Measurements from ENCODE around the gene DES.
"Not testable (repeated sequence)": the region's sequence is repeated elsewhere in the genome, so short reads cannot be mapped to it uniquely, and the experiment has no call there.

The DES gene

DNA sequence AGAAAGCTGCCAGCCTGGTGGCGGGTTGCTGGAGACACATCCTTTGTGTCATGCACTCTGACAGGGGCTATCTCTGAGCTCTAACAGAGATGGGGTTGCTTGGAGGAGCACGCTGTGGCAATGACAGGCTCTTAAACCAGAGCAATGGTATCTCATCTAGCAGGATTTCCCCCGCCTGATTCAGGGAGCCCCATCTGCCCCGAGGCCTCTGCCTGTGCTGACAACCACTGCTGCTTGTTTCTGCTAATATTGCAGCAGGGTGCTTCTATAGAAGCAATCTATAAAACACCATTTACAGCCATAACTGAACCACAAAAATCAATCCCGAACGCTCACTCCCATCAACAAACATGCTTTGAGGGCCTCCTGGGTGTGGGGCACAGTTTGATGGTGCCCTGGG, 17.6 kb upstream of the DES start:
- no peak for DNase-seq

GRCh38 chr2:219401606-219402005, 16.6 kb upstream of the DES start:
- no peak for DNase-seq

- peak; percentile 22 to 53 (median 41) for DNase-seq
Measured at GRCh38 chr2:219402665-219403515, 15.3 kb upstream of the DES start.

- DNase-seq, result no peak
Measured at GRCh38 chr2:219403861-219404260, 14.3 kb upstream of the DES start.

- DNase-seq, result no peak
Measured at GRCh38 chr2:219404291-219404910, 13.8 kb upstream of the DES start.

DNA sequence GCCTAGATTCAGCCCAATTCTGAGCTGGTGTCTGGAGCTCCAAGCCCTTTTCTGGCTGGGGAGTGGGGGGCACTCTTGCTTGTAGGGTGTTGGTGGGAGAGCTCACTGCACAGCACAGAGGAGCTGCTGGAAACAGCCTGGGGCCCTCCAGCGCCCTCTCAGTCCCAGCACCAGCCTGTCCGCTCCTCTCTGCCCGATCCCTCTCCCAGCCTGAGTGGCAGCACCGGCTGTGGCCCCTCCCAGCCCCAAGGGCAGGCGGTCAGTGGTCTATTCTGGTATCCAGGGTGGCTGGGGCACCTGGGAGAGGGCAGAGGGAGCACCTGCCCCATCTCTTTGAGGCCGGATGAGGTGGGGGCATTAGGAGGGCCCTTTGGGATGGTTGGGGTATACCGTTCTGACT, 13.2 kb upstream of the DES start:
- no peak for DNase-seq

DNA sequence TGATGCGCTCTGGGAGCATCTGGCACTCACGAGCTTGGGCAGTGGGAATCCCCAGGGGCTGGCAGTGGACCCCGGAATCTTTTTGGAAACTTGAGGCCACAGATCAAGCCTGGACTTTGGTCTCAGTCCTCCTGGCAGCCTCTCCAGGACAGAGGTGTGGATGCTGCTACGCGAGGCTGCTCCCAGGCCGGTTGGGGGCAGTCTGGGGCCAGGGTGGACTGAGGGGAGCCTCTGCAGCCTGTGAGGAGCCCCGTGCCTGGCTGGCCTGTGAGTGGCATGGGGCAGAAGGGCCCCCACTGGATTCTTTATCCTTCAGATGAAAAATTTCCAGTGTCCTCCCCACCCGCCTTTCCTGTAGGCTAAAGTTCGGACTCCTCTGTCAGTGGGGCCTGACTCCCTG, 12.7 kb upstream of the DES start:
- DNase-seq, result no peak

GRCh38 chr2:219405958-219406860, 12.0 kb upstream of the DES start:
- no peak for DNase-seq

DNA sequence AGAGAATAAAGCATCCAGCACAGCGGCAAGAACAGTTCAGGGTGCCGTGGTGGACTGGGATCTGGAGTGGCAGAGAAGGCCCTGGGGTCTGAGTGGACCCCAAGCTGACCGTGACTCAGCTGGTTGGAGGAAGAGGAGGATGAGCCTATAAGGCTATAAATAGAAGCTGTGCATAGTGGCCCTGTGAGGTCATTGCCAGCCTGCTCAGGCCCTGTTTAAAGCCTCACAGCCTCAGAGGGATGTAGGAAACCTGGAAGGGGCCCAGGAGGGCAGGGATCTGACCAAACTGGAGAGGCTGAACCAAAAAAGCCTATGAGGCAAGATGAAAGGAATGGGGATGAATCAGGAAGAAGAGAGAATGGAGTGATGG, 11.3 kb upstream of the DES start:
- DNase-seq, result no peak

GRCh38 chr2:219407343-219407742, 10.8 kb upstream of the DES start:
- DNase-seq, result not testable (repeated sequence)

DNA sequence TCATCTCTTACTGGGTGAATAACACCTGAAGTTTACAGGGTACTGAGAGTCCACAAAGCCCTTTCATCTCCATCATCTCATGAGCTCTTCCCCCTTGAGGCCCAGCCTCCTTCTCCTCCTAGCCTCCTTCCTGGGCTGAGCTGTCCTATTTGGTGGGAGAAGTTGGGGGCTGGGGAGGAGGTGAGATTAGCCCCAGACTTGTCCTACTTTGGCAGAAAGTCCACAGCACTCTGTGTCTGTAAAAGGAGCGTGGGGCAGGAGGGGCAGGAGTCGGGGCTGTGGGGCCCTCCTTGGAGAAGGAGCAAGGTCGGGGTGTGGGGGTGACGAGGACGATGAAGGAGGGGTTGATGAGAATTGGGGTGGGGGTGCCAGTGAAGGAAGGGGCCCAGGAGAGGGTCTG, 10.0 kb upstream of the DES start:
- DNase-seq, result no peak

DNA sequence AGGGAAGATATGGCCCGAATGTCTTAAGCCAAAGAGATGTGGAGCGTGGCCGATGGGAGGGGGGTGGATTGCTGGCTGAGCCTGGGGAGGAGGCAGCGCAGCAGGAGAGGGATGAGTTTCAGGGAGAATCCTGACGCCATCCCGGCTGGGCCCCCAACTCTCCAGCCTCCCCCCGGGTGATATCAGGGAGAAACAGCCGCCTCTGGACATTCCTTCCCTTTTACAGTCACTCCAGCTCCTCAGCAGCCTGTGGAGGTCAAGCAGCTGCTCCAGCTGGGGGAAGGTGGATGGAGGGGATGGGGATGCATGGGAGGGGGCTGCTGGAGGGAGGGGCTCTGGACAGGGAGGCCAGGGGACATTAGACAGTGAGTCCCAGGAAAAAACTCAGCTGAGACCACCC, 9.5 kb upstream of the DES start:
- DNase-seq, result no peak

DNA sequence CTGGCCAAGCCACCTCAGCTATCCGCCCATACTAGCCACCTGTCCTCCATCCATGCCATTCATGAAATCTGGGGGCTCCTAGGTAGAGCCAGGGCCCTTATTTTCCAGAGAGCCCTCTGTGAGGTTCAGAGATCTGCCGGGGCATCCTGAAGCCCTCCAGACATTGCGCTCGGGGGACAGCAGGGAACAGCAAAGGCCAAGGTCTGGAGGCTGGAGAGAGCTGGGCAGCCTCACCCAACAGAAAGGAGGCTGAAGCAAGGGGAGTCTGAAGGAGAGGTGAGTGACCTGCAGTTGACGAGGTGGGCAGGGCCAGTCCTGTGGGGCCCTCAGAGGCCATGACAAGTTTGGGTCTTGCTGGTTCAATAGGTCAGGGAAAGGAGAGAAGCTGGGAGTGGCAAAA, 8.6 kb upstream of the DES start:
- no peak for DNase-seq

- DNase-seq, result no peak
Measured at GRCh38 chr2:219410390-219410789, 7.8 kb upstream of the DES start.

GRCh38 chr2:219414857-219415256, 3.3 kb upstream of the DES start:
- no peak for DNase-seq

DNA sequence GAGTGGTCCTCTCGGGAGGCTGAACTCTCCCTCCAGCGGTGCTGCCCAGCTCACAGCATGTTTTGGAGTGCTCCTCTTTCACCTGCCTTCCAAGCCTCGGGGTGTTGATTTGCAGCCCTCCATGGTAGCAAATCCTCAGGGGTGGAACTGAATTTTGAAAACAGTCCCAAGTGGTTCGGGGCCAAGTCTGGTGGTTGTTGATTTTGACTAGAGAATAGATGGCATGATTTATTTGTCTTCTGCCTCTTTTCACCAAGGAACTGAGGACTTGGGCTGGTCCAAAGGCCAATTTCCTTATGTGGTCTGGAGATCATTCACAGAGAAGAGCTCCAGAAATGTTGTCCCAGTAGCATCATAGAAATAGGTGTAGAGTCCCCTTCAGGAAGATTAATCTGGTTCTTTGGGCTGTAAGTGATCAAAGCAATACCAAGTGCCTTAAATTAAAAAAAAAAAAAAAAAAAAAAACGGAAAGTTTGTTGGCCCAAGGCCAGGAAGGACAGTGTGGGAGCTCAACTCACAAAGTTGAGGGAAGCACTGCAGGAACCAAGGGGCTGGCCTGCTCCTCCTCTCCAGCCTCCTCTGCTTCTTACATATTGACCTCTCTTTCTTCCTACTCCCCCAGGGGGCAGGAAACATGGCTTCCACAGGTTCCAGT, 2.5 kb upstream of the DES start:
- DNase-seq, result no peak

DNA sequence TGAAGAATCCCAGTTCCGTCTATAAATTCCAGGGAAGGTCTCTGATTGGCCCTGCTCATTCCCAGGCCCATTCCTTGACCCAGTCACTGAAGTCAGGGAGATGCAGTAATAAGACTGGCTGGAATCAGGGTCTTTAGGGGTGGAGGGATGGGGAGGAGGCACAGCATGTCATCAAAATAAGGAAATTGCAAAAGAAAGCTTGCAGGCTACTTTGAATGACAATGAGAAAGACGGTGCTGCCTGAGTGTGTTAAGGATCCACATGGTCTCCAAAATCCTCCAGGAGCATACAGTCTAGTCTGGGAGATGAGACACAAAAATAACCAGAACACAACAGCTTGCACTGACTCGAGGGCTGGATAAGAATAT, 2.0 kb upstream of the DES start:
- DNase-seq, result no peak

DNA sequence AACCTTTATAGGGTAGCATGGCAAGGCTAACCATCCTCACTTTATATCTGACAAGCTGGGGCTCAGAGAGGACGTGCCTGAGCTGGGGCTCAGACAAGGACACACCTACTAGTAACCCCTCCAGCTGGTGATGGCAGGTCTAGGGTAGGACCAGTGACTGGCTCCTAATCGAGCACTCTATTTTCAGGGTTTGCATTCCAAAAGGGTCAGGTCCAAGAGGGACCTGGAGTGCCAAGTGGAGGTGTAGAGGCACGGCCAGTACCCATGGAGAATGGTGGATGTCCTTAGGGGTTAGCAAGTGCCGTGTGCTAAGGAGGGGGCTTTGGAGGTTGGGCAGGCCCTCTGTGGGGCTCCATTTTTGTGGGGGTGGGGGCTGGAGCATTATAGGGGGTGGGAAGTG, 1.2 kb upstream of the DES start:
- DNase-seq, result no peak

DNA sequence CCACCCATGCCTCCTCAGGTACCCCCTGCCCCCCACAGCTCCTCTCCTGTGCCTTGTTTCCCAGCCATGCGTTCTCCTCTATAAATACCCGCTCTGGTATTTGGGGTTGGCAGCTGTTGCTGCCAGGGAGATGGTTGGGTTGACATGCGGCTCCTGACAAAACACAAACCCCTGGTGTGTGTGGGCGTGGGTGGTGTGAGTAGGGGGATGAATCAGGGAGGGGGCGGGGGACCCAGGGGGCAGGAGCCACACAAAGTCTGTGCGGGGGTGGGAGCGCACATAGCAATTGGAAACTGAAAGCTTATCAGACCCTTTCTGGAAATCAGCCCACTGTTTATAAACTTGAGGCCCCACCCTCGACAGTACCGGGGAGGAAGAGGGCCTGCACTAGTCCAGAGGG, 803 bp upstream of the DES start:
- no peak for DNase-seq

- DNase-seq, result no peak
Measured at GRCh38 chr2:219419012-219419324, 791 bp downstream of the DES start.

DNA sequence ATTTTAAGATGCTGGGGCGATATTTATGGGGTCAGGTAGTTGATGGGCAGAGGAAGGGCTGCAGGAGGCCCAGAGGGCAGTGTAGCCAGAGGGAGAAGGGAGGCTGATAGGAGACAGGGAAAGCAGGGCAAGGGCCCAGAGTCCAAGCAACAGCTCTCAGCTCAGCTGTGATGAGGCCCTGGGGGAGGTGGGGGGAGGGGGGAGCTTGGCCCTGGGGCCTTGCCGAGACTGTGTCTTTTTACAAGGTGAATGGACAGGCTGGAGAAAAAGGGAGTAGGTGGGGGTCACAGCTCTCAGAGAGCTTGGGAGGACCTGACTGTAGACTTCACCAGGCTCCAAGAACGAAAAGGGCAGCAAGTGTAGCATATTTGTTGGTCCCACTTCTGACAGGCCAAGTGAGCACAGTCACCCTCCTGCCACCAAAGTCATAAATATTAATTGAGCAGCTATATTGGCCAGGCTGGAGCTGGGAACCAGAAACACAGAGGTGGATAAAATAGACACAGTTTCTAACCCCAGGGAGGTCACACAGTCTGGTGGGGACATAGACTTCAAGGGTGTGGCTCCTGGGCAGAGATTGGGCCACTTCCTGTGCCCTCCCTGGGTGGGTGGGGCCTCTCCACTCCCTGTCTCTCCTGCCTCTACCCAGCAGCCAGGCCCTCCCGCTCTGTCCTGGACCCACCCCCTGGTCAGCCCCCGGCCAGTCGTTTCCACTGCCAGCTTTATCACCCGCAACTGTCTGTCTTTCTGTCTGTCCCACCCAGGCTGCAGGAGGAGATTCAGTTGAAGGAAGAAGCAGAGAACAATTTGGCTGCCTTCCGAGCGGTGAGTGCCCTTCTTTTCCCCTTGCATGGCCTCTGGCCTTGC, 1.4 kb downstream of the DES start:
- no peak for DNase-seq

DNA sequence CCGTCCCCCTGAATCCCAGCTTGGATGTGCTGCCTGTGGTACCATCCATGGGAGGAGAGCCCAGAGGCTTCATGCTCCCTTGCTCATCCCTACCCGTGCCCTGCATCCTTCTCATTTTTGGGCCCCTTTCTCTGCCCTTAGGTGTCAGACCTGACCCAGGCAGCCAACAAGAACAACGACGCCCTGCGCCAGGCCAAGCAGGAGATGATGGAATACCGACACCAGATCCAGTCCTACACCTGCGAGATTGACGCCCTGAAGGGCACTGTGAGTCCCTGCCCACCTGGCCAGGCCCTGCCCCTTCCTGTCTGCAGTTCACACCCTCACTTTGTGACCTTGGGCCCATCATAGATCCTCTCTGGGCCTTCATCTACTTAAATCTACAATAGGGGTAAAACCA, 2.5 kb downstream of the DES start:
- no peak for DNase-seq

All from T-helper 1 cell (primary cell).